Measurements from ENCODE around the gene CTCF. TPM values are rescaled to one million over a fixed set of nuclear protein-coding genes. Genes with fewer than 3 reads are reported as not detected.
"Not testable (repeated sequence)": the region's sequence is repeated elsewhere in the genome, so short reads cannot be mapped to it uniquely, and the experiment has no call there.

The CTCF gene
- polyA plus RNA-seq, 1 experiment, result 24.4 TPM

GRCh38 chr16:67529582-67530012 lies 32.7 kb upstream of the CTCF start:
- Histone ChIP-seq H3K27me3 (ENCODE audit: control insufficient read depth, insufficient read depth, low read length) (no peaks in the 10 kb centered on the region), H3K9me3 (ENCODE audit: control insufficient read depth, insufficient read depth, low read length) (no peaks in the 10 kb centered on the region; the same call in 1 of the 2 replicates), H3K4me3 (ENCODE audit: low read depth, low read length) (peak overlapping the region; percentile 80), H3K27ac (ENCODE audit: low read depth, low read length) (peak overlapping the region; percentile 80)
- CTCF ChIA-PET, result interaction anchor here (2.0 to 8.1 kb wide), 2 partner anchors 7 to 18 kb away, joined by 7 to 52 read pairs; no protein-coding TSS in a partner anchor
- no peak for DNase-seq (ENCODE audit: low read depth, low spot score)
- TF ChIP-seq CTCF (IDR thresholded peaks at IDR 0.05; ENCODE audit: low read depth, low read length), result no peak
- POLR2A ChIA-PET, result interaction anchor here (0.5 to 1.6 kb wide), 8 partner anchors 9 to 555 kb away, joined by 3 to 6 read pairs (median 4); partner anchors contain the start of genes ATP6V0D1 and CTCF

- ChIA-PET POLR2A (interaction anchor here (0.5 to 1.4 kb wide), 6 partner anchors 9 to 554 kb away, joined by 3 to 6 read pairs (median 4); partner anchors contain the start of gene CTCF), CTCF (interaction anchor here (0.8 to 8.1 kb wide), 3 partner anchors 8 to 17 kb away, joined by 3 to 52 read pairs (median 7); no protein-coding TSS in a partner anchor)
- DNase-seq (ENCODE audit: low read depth, low spot score), result no peak
- H3K27me3 ChIP-seq (ENCODE audit: control insufficient read depth, insufficient read depth, low read length), result no peaks in the 10 kb centered on the region
- peak overlapping the region; percentile 80 for H3K27ac ChIP-seq (ENCODE audit: low read depth, low read length)
- TF ChIP-seq CTCF (IDR thresholded peaks at IDR 0.05; ENCODE audit: low read depth, low read length), result no peak
- peak overlapping the region; percentile 80 for H3K4me3 ChIP-seq (ENCODE audit: low read depth, low read length)
- H3K9me3 ChIP-seq (ENCODE audit: control insufficient read depth, insufficient read depth, low read length), result no peaks in the 10 kb centered on the region; the same call in 1 of the 2 replicates
These were observed 32.0 kb upstream of the CTCF start for GRCh38 chr16:67530013-67530939.

- Histone ChIP-seq H3K9me3 (ENCODE audit: control insufficient read depth, insufficient read depth, low read length) (no peaks in the 10 kb centered on the region; the same call in 1 of the 2 replicates), H3K27me3 (ENCODE audit: control insufficient read depth, insufficient read depth, low read length) (no peaks in the 10 kb centered on the region), H3K27ac (ENCODE audit: low read depth, low read length) (no peak overlapping the region), H3K4me3 (ENCODE audit: low read depth, low read length) (no peak overlapping the region)
- ChIA-PET POLR2A (no interaction called here), CTCF (interaction anchor here (1.9 to 8.1 kb wide), 2 partner anchors 9 to 16 kb away, joined by 11 to 52 read pairs; no protein-coding TSS in a partner anchor)
- no peak for DNase-seq (ENCODE audit: low read depth, low spot score)
- TF ChIP-seq CTCF (IDR thresholded peaks at IDR 0.05; ENCODE audit: low read depth, low read length), result no peak
These were observed 31.1 kb upstream of the CTCF start for GRCh38 chr16:67531247-67531646.

- no peak for DNase-seq (ENCODE audit: low read depth, low spot score)
- no peak for TF ChIP-seq CTCF (IDR thresholded peaks at IDR 0.05; ENCODE audit: low read depth, low read length)
- ChIA-PET POLR2A (interaction anchor here (0.7 kb wide), 1 partner anchor 160 kb away, joined by 3 read pairs; no protein-coding TSS in a partner anchor), CTCF (interaction anchor here (0.7 to 8.1 kb wide), 3 partner anchors 11 to 19 kb away, joined by 4 to 52 read pairs (median 11); no protein-coding TSS in a partner anchor)
- H3K9me3 ChIP-seq (ENCODE audit: control insufficient read depth, insufficient read depth, low read length), result no peaks in the 10 kb centered on the region; the same call in 1 of the 2 replicates
- no peak overlapping the region for H3K27ac ChIP-seq (ENCODE audit: low read depth, low read length)
- no peak overlapping the region for H3K4me3 ChIP-seq (ENCODE audit: low read depth, low read length)
- H3K27me3 ChIP-seq (ENCODE audit: control insufficient read depth, insufficient read depth, low read length), result no peaks in the 10 kb centered on the region
These were observed 29.2 kb upstream of the CTCF start for GRCh38 chr16:67533024-67533560.

GRCh38 chr16:67533987-67534386 lies 28.3 kb upstream of the CTCF start:
- H3K4me3 ChIP-seq (ENCODE audit: low read depth, low read length); H3K9me3 ChIP-seq (ENCODE audit: control insufficient read depth, insufficient read depth, low read length); H3K27me3 ChIP-seq (ENCODE audit: control insufficient read depth, insufficient read depth, low read length); POLR2A ChIA-PET; DNase-seq (ENCODE audit: low read depth, low spot score); H3K27ac ChIP-seq (ENCODE audit: low read depth, low read length): not testable (repeated sequence)
- CTCF ChIA-PET, result interaction anchor here (0.6 to 8.1 kb wide), 2 partner anchors 12 to 15 kb away, joined by 5 to 52 read pairs; no protein-coding TSS in a partner anchor
